Measurements from ENCODE around the gene PFDN1.

PFDN1 gene

GRCh38 chr5:140328036-140328764 is 25.3 kb upstream of the PFDN1 start:
- DNase-seq, result no peak

GRCh38 chr5:140327589-140327988 is 24.7 kb upstream of the PFDN1 start:
- no peak for DNase-seq

- no peak for DNase-seq
These were observed 22.6 kb upstream of the PFDN1 start for GRCh38 chr5:140325486-140325885.

DNA sequence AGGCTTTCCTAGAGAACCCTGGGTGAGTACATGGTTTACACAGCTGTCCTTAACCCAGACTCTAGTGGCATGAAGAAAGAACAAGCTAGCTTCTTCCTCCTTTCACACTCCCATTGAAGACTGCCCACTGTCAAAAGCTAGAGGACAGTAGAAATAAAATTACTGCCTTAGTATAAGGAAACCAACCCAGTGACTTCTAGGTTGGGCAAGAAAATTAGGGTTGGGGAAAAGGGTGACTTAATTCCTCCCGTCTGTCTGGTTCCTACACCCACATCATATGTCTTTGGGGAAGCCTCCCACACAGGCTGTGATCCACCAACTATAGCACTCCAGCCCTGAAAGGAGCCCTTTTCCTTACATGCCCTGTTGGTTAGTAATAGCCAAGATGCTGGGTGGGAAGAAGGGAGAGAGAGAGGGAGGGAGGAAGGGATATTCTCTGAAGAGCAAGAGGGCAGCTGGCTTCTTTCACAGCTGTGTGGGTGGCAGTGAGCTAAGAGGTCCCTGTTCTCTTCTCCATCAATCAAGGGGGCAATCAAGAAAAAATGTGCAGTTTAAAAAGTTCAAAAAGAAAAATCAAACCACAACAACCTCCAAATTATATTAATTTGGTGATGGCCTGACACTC is 21.8 kb upstream of the PFDN1 start:
- no peak for DNase-seq

- DNase-seq, result no peak
These were observed 21.2 kb upstream of the PFDN1 start for GRCh38 chr5:140324041-140324600.

DNA sequence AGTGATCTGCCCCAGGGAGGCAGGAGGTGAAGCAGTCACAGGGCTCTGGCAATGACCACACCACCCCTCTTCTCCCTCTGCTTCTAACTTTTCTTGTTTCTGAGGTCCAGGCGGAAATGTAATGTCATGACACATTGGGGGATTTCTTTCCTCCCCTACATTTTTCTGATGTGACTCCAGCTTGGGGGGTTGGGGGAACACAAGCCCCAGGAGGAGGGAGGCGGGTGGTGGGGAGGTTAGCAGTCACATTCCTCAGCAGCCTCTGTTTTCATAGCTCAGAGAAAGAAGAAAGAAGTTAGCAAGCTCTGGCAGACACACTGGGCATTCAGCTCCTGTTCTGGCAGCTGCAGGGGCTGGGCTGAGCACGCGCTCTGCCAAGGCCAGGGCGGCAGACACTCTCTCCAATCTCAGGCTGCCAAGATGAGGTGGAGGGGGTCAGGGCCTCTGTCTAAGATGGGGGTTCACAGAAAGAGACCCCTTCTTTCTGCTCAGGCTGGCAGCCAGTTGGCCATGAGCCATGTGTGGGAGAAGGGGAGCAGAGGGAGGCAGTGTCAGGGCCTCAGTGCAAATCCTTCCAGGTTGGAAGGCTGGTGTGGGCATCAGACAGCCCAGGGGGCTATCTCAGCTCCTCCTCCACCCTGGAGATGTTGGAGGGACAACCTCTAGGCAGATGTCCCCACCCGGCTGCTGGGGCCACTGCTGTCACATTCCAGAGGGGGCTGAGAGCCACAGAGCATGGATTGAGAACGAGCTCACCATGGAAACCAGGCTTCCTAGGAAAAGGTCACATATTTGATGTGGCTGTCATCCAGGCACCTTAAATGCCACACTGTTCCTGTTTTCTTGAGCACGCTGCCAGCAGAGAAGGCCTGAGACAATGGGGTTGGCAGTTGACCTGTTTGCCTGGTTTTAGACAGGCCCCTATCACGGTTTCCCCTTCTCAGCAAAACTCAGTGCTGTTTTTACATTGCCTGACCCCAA is 20.1 kb upstream of the PFDN1 start:
- DNase-seq, result no peak

DNA sequence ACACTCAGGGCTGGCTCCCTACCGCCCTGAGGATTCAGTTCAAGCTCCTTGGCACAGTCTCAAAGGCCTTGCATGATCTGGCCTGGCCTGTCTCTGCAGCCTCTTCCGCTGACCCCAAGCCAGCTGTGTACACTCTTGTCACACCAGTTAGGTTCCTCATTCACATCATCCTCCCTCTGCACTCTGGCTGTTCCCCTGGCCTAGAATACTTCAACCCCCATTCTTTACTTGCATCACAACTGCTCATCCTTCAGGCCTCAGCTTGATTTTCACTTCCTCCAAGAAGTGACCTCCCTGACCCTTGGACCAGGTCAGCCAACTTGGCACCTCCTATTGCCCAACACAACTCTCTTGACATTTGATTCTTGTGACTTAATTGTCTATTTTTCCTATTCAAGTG is 18.9 kb upstream of the PFDN1 start:
- DNase-seq, result no peak

GRCh38 chr5:140319833-140320232 is 16.9 kb upstream of the PFDN1 start:
- DNase-seq, result no peak

GRCh38 chr5:140318792-140319191 is 15.9 kb upstream of the PFDN1 start:
- DNase-seq, result no peak

- DNase-seq, result no peak
These were observed 15.0 kb upstream of the PFDN1 start for GRCh38 chr5:140317859-140318258.

DNA sequence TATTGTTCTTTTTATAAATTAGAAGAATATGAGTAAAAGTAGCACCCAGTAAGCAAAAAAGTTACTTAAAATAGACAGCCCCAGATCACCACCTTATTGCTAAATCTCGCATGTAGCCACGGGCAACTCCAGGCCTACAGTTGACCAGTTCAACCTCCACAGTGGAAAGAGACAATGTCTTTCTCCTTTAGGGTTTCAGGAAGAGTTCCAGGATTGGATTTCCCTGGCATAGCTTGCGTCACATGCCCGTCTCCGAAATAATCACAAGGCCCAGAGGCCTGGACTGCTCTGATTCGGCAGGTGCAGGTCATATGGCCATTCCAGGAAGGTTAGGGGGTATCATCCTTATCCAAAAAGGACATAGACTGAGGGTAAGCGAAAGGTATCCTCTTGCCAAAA is 9.9 kb upstream of the PFDN1 start:
- no peak for DNase-seq

DNA sequence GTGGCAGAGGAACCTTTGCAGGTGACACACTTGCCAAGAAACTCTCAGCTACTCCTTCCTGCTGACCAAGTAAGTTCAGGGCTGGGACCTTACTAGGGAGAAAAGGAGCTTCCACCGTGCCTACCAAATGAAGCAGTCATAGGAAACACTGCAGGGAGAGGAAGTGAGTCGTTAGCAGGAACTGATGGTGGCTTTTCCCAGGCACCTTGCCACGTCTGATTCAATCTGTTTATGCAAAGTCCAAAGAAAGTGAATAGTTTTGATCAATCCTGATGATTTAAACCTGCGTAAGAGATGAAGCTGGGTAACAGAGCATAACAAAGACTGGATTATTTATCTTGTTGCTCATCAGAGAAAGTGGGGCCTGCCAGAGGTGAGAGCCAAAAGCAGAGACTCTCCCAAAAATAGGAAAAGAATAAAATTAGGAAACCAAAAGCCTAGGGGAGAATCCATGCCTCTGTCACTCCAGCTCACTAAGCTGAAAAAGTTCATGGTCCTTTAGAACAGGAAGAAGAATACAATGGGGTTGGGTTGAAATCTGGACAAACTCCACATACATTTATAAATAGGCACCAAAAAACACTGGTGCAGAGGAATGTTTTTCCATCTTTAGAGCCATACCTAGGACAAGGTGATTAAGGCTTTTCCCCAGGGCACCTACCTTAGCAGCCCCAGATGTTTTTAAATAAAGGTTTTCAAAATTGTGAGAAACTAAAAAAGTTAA is 9.3 kb upstream of the PFDN1 start:
- DNase-seq, result no peak

GRCh38 chr5:140311011-140311467 is 8.1 kb upstream of the PFDN1 start:
- no peak for DNase-seq

GRCh38 chr5:140310434-140310833 is 7.5 kb upstream of the PFDN1 start:
- no peak for DNase-seq

- DNase-seq, result no peak
These were observed 6.9 kb upstream of the PFDN1 start for GRCh38 chr5:140309706-140310249.

DNA sequence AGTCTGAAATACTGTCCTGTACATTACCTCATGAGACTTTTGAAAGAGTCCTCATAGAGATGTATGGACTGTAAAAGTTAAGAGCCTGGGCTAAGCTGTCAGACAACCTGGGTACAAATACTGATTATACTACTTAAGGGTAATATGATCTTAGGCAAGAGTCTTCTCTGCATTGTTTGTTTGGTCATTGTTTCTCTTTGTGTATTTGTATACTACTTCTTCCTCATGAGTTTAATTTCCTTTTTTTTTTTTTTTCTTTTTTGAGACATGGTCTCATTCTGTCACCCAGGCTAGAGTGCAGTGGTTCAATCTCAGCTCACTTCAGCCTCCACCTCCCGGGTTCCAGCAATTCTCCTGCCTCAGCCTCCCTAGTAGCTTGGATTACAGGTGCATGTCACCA is 2.6 kb upstream of the PFDN1 start:
- DNase-seq, result no peak

DNA sequence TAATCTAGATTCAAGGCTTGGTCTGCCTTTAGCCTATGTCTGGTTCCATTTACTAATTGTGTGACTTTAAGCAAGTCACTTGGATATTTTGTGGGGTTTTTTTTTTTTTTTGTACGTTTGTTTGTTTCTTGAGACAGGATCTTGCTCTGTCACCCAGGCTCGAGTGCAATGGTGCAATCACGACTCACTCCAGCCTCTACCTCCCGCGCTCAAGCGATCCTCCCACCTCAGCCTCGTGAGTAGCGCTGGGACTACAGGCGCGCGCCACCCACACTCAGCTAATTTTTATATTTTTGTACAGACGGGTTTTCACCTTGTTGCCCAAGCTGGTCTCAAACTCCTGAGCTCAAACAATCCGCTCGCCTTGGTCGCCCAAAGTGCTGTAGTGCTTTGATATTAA is 1.1 kb upstream of the PFDN1 start:
- DNase-seq, result no peak

DNA sequence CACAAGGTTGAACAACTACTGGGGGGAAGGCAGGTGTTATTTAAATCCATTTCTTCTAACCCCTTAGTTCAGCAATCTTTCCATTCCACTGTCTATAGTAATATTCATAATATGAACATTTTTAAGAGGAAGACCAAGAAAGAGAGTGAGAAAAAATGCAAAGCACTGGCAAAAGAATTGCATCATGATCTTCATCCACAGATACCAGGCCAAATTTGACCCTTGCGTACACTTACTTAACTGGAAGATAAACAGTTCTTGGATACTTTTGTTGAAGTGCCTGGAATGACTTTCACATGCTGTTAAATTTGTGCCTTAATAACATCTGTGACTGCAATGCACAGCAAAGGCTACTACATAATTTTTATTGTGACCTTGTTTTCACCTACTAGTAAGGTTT is 1.8 kb downstream of the PFDN1 start:
- DNase-seq, result no peak

- no peak for DNase-seq
These were observed 3.8 kb downstream of the PFDN1 start for GRCh38 chr5:140299056-140299455.

GRCh38 chr5:140298183-140298601 is 4.7 kb downstream of the PFDN1 start:
- DNase-seq, result no peak

GRCh38 chr5:140297283-140297682 is 5.6 kb downstream of the PFDN1 start:
- no peak for DNase-seq

GRCh38 chr5:140296289-140296688 is 6.6 kb downstream of the PFDN1 start:
- no peak for DNase-seq

Data from stimulated activated CD4-positive, alpha-beta T cell treated with anti-CD3 and anti-CD28 coated beads, Interleukin-15, amount 100 ng/mL, for 24 hours (primary cell).